ENCODE measurements around the gene DLG2. TPM values are rescaled to one million over a fixed set of nuclear protein-coding genes. Genes with fewer than 3 reads are reported as not detected.

DLG2 gene
- polyA plus RNA-seq, 3 donors, result 0.24 to 0.39 TPM; not detected in 1

DNA sequence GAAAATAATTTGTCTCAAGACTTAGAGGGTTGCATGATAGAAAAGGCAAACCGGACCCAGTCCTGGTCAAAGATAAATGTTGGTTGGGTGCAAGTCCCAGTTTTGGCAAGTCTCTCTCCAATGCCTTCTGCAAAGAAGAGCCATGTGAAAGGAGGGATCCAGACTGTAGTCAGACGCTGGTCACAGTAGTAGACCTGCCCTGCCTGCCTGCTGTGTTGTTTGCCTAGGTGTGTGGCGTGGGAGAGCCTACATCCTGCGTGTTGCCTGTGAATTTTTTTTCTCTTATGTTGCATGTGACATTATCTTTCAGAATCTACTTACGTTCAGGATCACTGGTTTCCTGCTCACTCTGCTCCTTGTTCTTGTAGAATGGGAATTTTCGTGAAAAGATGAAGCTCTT is 2143.3 kb downstream of the DLG2 start:
- Histone ChIP-seq H3K36me3 (replicated peaks in 1 of 2; ENCODE audit: control insufficient read depth in 1 of 2, insufficient read depth in 2 of 2, low read length in 2 of 2) (no peaks in the 10 kb centered on the region), H3K9me3 (replicated peaks in 1 of 2; ENCODE audit: control insufficient read depth in 1 of 2, insufficient read depth in 1 of 2, low read length in 2 of 2) (no peaks in the 10 kb centered on the region), H3K27me3 (ENCODE audit: control insufficient read depth in 2 of 2, insufficient read depth in 2 of 2, low read length in 2 of 2) (no peaks in the 10 kb centered on the region), H2AFZ (ENCODE audit: insufficient read depth, low read depth, low read length, poor library complexity, severe bottlenecking) (no peak overlapping the region), H3K4me1 (ENCODE audit: control insufficient read depth in 1 of 2, insufficient read depth in 2 of 2, low read length in 2 of 2) (no peaks in the 10 kb centered on the region), H3K27ac (ENCODE audit: low read depth in 1 of 2, low read length in 2 of 2) (no peak overlapping the region), H3K79me2 (ENCODE audit: insufficient read depth, low read length) (no peaks in the 10 kb centered on the region), H3K4me3 (replicated peaks in 1 of 3; ENCODE audit: low read depth in 2 of 3, low read length in 3 of 3) (no peak overlapping the region), H4K20me1 (ENCODE audit: insufficient read depth, low read length) (no peaks in the 10 kb centered on the region), H3K4me2 (replicated peaks; ENCODE audit: extremely low read depth, low read length, poor library complexity, severe bottlenecking) (no peak overlapping the region), H3K9ac (ENCODE audit: insufficient read depth, low read length, poor library complexity, severe bottlenecking) (no peak overlapping the region)
- Mint-ChIP-seq H3K27ac (no peak overlapping the region), H3K4me3 (no peak overlapping the region), H3K36me3 (no peaks in the 10 kb centered on the region), H3K4me1 (no peaks in the 10 kb centered on the region), H3K27me3 (ENCODE audit: low read depth in 3 of 3) (peaks cover 0 to 3% (median 0%) of the 10 kb centered on the region in 3 donors), H3K9me3 (peaks cover 0 to 2% (median 0%) of the 10 kb centered on the region in 7 donors)
- TF ChIP-seq CTCF (IDR thresholded peaks at IDR 0.05), result no peak
- intact Hi-C loops (cut with micrococcal nuclease), result no loop called here
- DNase-seq, result no peak
- WGBS (ENCODE audit: insufficient coverage), result 80% methylated on average over 2 of the region's 6 CpGs

DNA sequence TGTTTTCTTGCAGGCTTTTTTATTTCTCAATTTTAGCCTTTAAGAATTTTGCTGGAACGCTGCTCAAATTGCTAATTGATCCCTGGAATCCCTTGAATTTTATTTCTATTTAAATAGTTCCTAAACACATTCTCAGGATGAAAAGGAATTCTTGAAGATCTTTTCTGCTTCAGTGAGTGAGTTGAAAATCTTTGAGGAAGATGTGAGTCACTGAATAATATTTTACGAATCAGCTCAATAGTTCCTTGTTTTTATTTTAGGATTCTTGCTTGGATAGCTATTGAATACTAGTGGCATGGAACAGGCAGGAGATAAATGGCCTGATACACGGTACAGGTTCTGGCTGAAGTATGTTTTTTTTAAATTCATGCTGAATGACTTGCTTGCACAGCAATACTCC is 2146.3 kb downstream of the DLG2 start:
- Histone ChIP-seq H3K4me2 (replicated peaks; ENCODE audit: extremely low read depth, low read length, poor library complexity, severe bottlenecking) (no peak overlapping the region), H3K4me1 (ENCODE audit: control insufficient read depth in 1 of 2, insufficient read depth in 2 of 2, low read length in 2 of 2) (no peaks in the 10 kb centered on the region), H3K36me3 (replicated peaks in 1 of 2; ENCODE audit: control insufficient read depth in 1 of 2, insufficient read depth in 2 of 2, low read length in 2 of 2) (no peaks in the 10 kb centered on the region), H3K4me3 (replicated peaks in 1 of 3; ENCODE audit: low read depth in 2 of 3, low read length in 3 of 3) (no peak overlapping the region), H4K20me1 (ENCODE audit: insufficient read depth, low read length) (no peaks in the 10 kb centered on the region), H2AFZ (ENCODE audit: insufficient read depth, low read depth, low read length, poor library complexity, severe bottlenecking) (no peak overlapping the region), H3K27me3 (ENCODE audit: control insufficient read depth in 2 of 2, insufficient read depth in 2 of 2, low read length in 2 of 2) (no peaks in the 10 kb centered on the region), H3K9ac (ENCODE audit: insufficient read depth, low read length, poor library complexity, severe bottlenecking) (no peak overlapping the region), H3K27ac (ENCODE audit: low read depth in 1 of 2, low read length in 2 of 2) (no peak overlapping the region), H3K9me3 (replicated peaks in 1 of 2; ENCODE audit: control insufficient read depth in 1 of 2, insufficient read depth in 1 of 2, low read length in 2 of 2) (no peaks in the 10 kb centered on the region), H3K79me2 (ENCODE audit: insufficient read depth, low read length) (no peaks in the 10 kb centered on the region)
- no peak for TF ChIP-seq CTCF (IDR thresholded peaks at IDR 0.05)
- H3K27ac Mint-ChIP-seq, result no peak overlapping the region
- WGBS (ENCODE audit: insufficient coverage), result no CpG with 5 or more reads among the region's 3 CpGs
- H3K4me1 Mint-ChIP-seq, result no peaks in the 10 kb centered on the region
- peaks cover 0 to 2% (median 0%) of the 10 kb centered on the region in 7 donors for H3K9me3 Mint-ChIP-seq
- DNase-seq, result no peak
- intact Hi-C loops (cut with micrococcal nuclease), result no loop called here
- peaks cover 0 to 3% (median 0%) of the 10 kb centered on the region in 3 donors for H3K27me3 Mint-ChIP-seq (ENCODE audit: low read depth in 3 of 3)
- no peaks in the 10 kb centered on the region for H3K36me3 Mint-ChIP-seq
- no peak overlapping the region for H3K4me3 Mint-ChIP-seq

Data from CD14-positive monocyte (primary cell).